Measurements from ENCODE around the gene TRABD2A. TPM values are rescaled to one million over a fixed set of nuclear protein-coding genes. Genes with fewer than 3 reads are reported as not detected.

TRABD2A gene
- total and polyA plus RNA-seq, 2 donors from 2014 or later = 2.1 to 3.4 TPM

- DNase-seq (no peak), FAIRE-seq (no peak)
- Histone ChIP-seq H3K36me3 (ENCODE audit: control insufficient read depth in 2 of 3, insufficient read depth in 3 of 3, low read length in 3 of 3) (no peaks in the 10 kb centered on the region), H3K9ac (ENCODE audit: low read length in 3 of 3) (no peak overlapping the region), H3K27ac (ENCODE audit: low read depth in 2 of 2, low read length in 2 of 2) (no peak overlapping the region), H3K9me3 (ENCODE audit: control insufficient read depth in 2 of 3, insufficient read depth in 1 of 3, low read length in 3 of 3) (no peaks in the 10 kb centered on the region), H3K4me3 (ENCODE audit: low read length in 3 of 3) (no peak overlapping the region), H3K4me1 (ENCODE audit: control insufficient read depth in 2 of 3, insufficient read depth in 2 of 3, low read depth in 1 of 3, low read length in 3 of 3) (no peaks in the 10 kb centered on the region), H3K27me3 (ENCODE audit: control insufficient read depth, insufficient read depth, low read length) (no peaks in the 10 kb centered on the region)
- no peak for TF ChIP-seq CTCF (IDR thresholded peaks at IDR 0.05; ENCODE audit: borderline replicate concordance, extremely low read depth, insufficient read depth)
- intact Hi-C loops (cut with DNase I) = no loop called here
Observed at GRCh38 chr2:84815146-84815545, 65.7 kb downstream of the TRABD2A start.

DNA sequence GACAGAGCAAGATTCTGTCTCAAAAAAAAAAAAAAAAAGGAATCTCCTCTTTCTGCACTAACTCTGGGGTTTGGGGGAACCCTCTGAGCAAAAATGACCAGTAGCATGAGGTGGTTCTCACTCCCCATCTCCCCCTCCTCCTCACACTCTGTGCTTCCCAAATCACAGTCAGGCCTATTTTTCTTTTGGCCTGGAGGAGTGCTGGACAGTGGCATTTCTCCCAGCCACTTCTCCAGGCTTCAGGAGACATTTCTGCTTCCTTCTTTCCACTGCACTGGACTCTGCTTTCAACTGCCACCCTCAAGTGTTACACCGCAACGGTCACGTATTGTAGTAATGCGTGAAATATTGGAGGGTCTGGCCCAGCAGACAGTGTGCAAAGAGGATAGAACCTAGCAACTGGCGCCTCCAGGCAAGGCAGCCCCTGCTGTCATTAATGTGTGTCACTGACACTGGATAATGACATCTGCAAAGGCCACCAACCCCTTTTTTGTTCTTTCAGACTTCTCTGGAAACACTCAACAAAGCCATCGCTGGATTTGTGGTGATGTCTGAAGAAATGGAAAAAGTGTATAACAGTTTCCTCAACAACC is 68.9 kb downstream of the TRABD2A start:
- no peaks in the 10 kb centered on the region for H3K4me1 ChIP-seq (ENCODE audit: control insufficient read depth in 2 of 3, insufficient read depth in 2 of 3, low read depth in 1 of 3, low read length in 3 of 3)
- FAIRE-seq (no peak), DNase-seq (no peak)
- no peak overlapping the region for H3K9ac ChIP-seq (ENCODE audit: low read length in 3 of 3)
- intact Hi-C loops (cut with DNase I) = no loop called here
- H3K27ac ChIP-seq (ENCODE audit: low read depth in 2 of 2, low read length in 2 of 2) = no peak overlapping the region
- no peak overlapping the region for H3K4me3 ChIP-seq (ENCODE audit: low read length in 3 of 3)
- H3K9me3 ChIP-seq (ENCODE audit: control insufficient read depth in 2 of 3, insufficient read depth in 1 of 3, low read length in 3 of 3) = no peaks in the 10 kb centered on the region
- H3K27me3 ChIP-seq (ENCODE audit: control insufficient read depth, insufficient read depth, low read length) = no peaks in the 10 kb centered on the region
- no peaks in the 10 kb centered on the region for H3K36me3 ChIP-seq (ENCODE audit: control insufficient read depth in 2 of 3, insufficient read depth in 3 of 3, low read length in 3 of 3)
- no peak for TF ChIP-seq CTCF (IDR thresholded peaks at IDR 0.05; ENCODE audit: borderline replicate concordance, extremely low read depth, insufficient read depth)

GRCh38 chr2:84808279-84808678 is 72.6 kb downstream of the TRABD2A start:
- TF ChIP-seq CTCF (IDR thresholded peaks at IDR 0.05; ENCODE audit: borderline replicate concordance, extremely low read depth, insufficient read depth) = no peak
- Histone ChIP-seq H3K27ac (ENCODE audit: low read depth in 2 of 2, low read length in 2 of 2) (no peak overlapping the region), H3K4me3 (ENCODE audit: low read length in 3 of 3) (no peak overlapping the region), H3K36me3 (ENCODE audit: control insufficient read depth in 2 of 3, insufficient read depth in 3 of 3, low read length in 3 of 3) (no peaks in the 10 kb centered on the region), H3K9ac (ENCODE audit: low read length in 3 of 3) (no peak overlapping the region), H3K27me3 (ENCODE audit: control insufficient read depth, insufficient read depth, low read length) (no peaks in the 10 kb centered on the region), H3K4me1 (ENCODE audit: control insufficient read depth in 2 of 3, insufficient read depth in 2 of 3, low read depth in 1 of 3, low read length in 3 of 3) (no peaks in the 10 kb centered on the region), H3K9me3 (ENCODE audit: control insufficient read depth in 2 of 3, insufficient read depth in 1 of 3, low read length in 3 of 3) (no peaks in the 10 kb centered on the region)
- intact Hi-C loops (cut with DNase I) = no loop called here
- DNase-seq = no peak
- no peak for FAIRE-seq

- FAIRE-seq (no peak), DNase-seq (peak in 1 of 5 donors; percentile 14)
- no peak overlapping the region for H3K4me3 ChIP-seq (ENCODE audit: low read length in 3 of 3)
- no peaks in the 10 kb centered on the region for H3K9me3 ChIP-seq (ENCODE audit: control insufficient read depth in 2 of 3, insufficient read depth in 1 of 3, low read length in 3 of 3)
- H3K9ac ChIP-seq (ENCODE audit: low read length in 3 of 3) = no peak overlapping the region
- intact Hi-C loops (cut with DNase I) = no loop called here
- peak overlapping the region in 1 of 2 donors; percentile 24 for H3K27ac ChIP-seq (ENCODE audit: low read depth in 2 of 2, low read length in 2 of 2)
- no peaks in the 10 kb centered on the region for H3K36me3 ChIP-seq (ENCODE audit: control insufficient read depth in 2 of 3, insufficient read depth in 3 of 3, low read length in 3 of 3)
- TF ChIP-seq CTCF (IDR thresholded peaks at IDR 0.05; ENCODE audit: borderline replicate concordance, extremely low read depth, insufficient read depth) = no peak
- H3K4me1 ChIP-seq (ENCODE audit: control insufficient read depth in 2 of 3, insufficient read depth in 2 of 3, low read depth in 1 of 3, low read length in 3 of 3) = no peaks in the 10 kb centered on the region
- H3K27me3 ChIP-seq (ENCODE audit: control insufficient read depth, insufficient read depth, low read length) = no peaks in the 10 kb centered on the region
Observed at GRCh38 chr2:84807063-84807485, 73.8 kb downstream of the TRABD2A start.

All from kidney (tissue), 14 donors.